Left hindlimb (tissue), 1 donor: ENCODE measurements around the gene USP47.

Experiments
- DNase-seq: peaks from one replicate; pipeline ENCODE4 v3.0.0-alpha.2; 2018

The USP47 gene

GRCh38 chr11:11942668-11943067 lies 100.9 kb downstream of the USP47 start:
- no peak for DNase-seq

GRCh38 chr11:11944444-11944843 lies 102.7 kb downstream of the USP47 start:
- no peak for DNase-seq

- no peak for DNase-seq
Observed at GRCh38 chr11:11946180-11946579, 104.4 kb downstream of the USP47 start.

- DNase-seq: no peak
Observed at GRCh38 chr11:11946878-11947277, 105.1 kb downstream of the USP47 start.

GRCh38 chr11:11947825-11948224 lies 106.1 kb downstream of the USP47 start:
- no peak for DNase-seq

- DNase-seq: no peak
Observed at GRCh38 chr11:11948242-11948947, 106.6 kb downstream of the USP47 start.

GRCh38 chr11:11949482-11949881 lies 107.7 kb downstream of the USP47 start:
- DNase-seq: no peak

GRCh38 chr11:11952036-11952435 lies 110.3 kb downstream of the USP47 start:
- DNase-seq: no peak

- DNase-seq: no peak
Observed at GRCh38 chr11:11956006-11956405, 114.2 kb downstream of the USP47 start.

GRCh38 chr11:11958403-11959231 lies 116.8 kb downstream of the USP47 start:
- DNase-seq: no peak

GRCh38 chr11:11959601-11960000 lies 117.8 kb downstream of the USP47 start:
- DNase-seq: peak; percentile 17

GRCh38 chr11:11960687-11961086 lies 118.9 kb downstream of the USP47 start:
- no peak for DNase-seq

GRCh38 chr11:11961399-11962028 lies 119.7 kb downstream of the USP47 start:
- no peak for DNase-seq

- no peak for DNase-seq
Observed at GRCh38 chr11:11963067-11963466, 121.3 kb downstream of the USP47 start.

- DNase-seq: no peak
Observed at GRCh38 chr11:11963842-11964773, 122.3 kb downstream of the USP47 start.

- DNase-seq: no peak
Observed at GRCh38 chr11:11964774-11965150, 123.0 kb downstream of the USP47 start.

- DNase-seq: no peak
Observed at GRCh38 chr11:11965192-11965591, 123.4 kb downstream of the USP47 start.

- DNase-seq: no peak
Observed at GRCh38 chr11:11965656-11966353, 124.0 kb downstream of the USP47 start.

GRCh38 chr11:11966354-11966741 lies 124.6 kb downstream of the USP47 start:
- DNase-seq: no peak

- DNase-seq: peak; percentile 71
Observed at GRCh38 chr11:11966826-11967668, 125.3 kb downstream of the USP47 start.
